Measurements from ENCODE around the gene ENO3.

DNA sequence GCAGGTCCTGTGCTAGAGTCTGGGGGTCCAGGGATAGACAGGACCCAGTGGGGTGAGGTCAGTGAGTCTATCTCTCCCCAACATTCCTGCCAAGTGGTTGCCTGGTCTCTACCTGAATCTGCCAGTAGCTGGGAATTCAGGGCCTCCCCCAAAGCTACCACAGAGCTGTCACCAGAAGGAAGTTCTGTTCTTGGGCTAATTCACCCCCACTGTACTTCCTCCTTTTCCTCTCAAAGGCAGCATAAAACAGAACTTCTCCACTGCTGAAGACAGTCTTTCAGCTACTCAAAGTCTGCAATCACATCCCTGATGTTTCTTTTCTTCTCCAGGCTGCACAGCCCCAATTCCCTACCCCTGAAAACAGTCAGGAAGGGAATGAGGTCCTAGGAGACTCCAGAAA, 27.8 kb downstream of the ENO3 start:
- TF ChIP-seq, protein P1, sequence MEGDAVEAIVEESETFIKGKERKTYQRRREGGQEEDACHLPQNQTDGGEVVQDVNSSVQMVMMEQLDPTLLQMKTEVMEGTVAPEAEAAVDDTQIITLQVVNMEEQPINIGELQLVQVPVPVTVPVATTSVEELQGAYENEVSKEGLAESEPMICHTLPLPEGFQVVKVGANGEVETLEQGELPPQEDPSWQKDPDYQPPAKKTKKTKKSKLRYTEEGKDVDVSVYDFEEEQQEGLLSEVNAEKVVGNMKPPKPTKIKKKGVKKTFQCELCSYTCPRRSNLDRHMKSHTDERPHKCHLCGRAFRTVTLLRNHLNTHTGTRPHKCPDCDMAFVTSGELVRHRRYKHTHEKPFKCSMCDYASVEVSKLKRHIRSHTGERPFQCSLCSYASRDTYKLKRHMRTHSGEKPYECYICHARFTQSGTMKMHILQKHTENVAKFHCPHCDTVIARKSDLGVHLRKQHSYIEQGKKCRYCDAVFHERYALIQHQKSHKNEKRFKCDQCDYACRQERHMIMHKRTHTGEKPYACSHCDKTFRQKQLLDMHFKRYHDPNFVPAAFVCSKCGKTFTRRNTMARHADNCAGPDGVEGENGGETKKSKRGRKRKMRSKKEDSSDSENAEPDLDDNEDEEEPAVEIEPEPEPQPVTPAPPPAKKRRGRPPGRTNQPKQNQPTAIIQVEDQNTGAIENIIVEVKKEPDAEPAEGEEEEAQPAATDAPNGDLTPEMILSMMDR (IDR thresholded peaks at IDR 0.05; ENCODE audit: extremely low read depth in 1 of 2, insufficient read depth in 1 of 2, low read depth in 1 of 2, low read length in 2 of 2) = no peak
- TF ChIP-seq POLR2A (IDR thresholded peaks at IDR 0.05; ENCODE audit: low read depth, low read length) (no peak), POLR2AphosphoS5 (IDR thresholded peaks at IDR 0.05; ENCODE audit: insufficient read depth, low read depth, low read length) (no peak)

Measured in endothelial cell of umbilical vein (primary cell).